Cardiac fibroblast (primary cell): ENCODE measurements around the gene ARMH3.

Source experiments
- DNase-seq, 2 donors: peaks; one replicate each; pipeline versions ENCODE4 v3.0.0 to v3.0.0-alpha.2; 2010; ENCODE audit warnings: low read depth in 2 of 2
- H3K4me3 ChIP-seq, 2 donors: replicated peaks in 1 of 2; 1 replicate in 1 of 2; 2 replicates in 1 of 2; pipeline ENCODE4 v1.5.1; 2011; ENCODE audit warnings: low read depth in 2 of 2, low read length in 2 of 2, mild to moderate bottlenecking in 2 of 2, moderate library complexity in 1 of 2
- CTCF ChIP-seq: IDR thresholded peaks from one replicate; pipeline ENCODE4 v1.5.1; 2011; ENCODE audit warnings: low read depth, mild to moderate bottlenecking, low read length, inconsistent platforms

ARMH3 gene

GRCh38 chr10:101960879-101961395, 95.0 kb downstream of the ARMH3 start:
- TF ChIP-seq CTCF: no peak
- H3K4me3 ChIP-seq: no peak overlapping the region
- DNase-seq: no peak

- no peak for DNase-seq
- no peak for TF ChIP-seq CTCF
Measured at GRCh38 chr10:101959346-101959916, 96.5 kb downstream of the ARMH3 start.

GRCh38 chr10:101958691-101959090, 97.3 kb downstream of the ARMH3 start:
- no peak overlapping the region for H3K4me3 ChIP-seq
- no peak for DNase-seq
- TF ChIP-seq CTCF: no peak

More at GRCh38 chr10:101959346-101959916, 96.5 kb downstream of the ARMH3 start:
- no peak overlapping the region for H3K4me3 ChIP-seq

GRCh38 chr10:101956898-101957297, 99.1 kb downstream of the ARMH3 start:
- H3K4me3 ChIP-seq: no peak overlapping the region
- no peak for TF ChIP-seq CTCF
- no peak for DNase-seq

GRCh38 chr10:101956117-101956516, 99.9 kb downstream of the ARMH3 start:
- no peak overlapping the region for H3K4me3 ChIP-seq
- no peak for DNase-seq
- no peak for TF ChIP-seq CTCF

- no peak overlapping the region for H3K4me3 ChIP-seq
- TF ChIP-seq CTCF: no peak
- no peak for DNase-seq
Measured at GRCh38 chr10:101952191-101952590, 103.8 kb downstream of the ARMH3 start.

- TF ChIP-seq CTCF: no peak
- no peak overlapping the region for H3K4me3 ChIP-seq
- no peak for DNase-seq
Measured at GRCh38 chr10:101950213-101950612, 105.8 kb downstream of the ARMH3 start.
